ENCODE measurements around the gene TRABD2B. TPM values are rescaled to one million over a fixed set of nuclear protein-coding genes. Genes with fewer than 3 reads are reported as not detected.

The TRABD2B gene
- total and polyA plus RNA-seq, 3 experiments from 2014 or later = not detected

Other genes starting within 250 kb of the TRABD2B start
- not detected for gene SLC5A9, start 225.3 kb upstream of the TRABD2B start, total RNA-seq
- gene SLC5A9, start 225.3 kb upstream of the TRABD2B start, polyA plus RNA-seq = not detected

Measured in CD8-positive, alpha-beta memory T cell (primary cell).